ENCODE data around the gene TMED5. TPM values are rescaled to one million over a fixed set of nuclear protein-coding genes. Genes with fewer than 3 reads are reported as not detected.
"Not testable (repeated sequence)": the region's sequence is repeated elsewhere in the genome, so short reads cannot be mapped to it uniquely, and the experiment has no call there.

TMED5 gene
- total RNA-seq, 2 experiments from 2014 or later = 42.3 to 43.2 TPM

DNA sequence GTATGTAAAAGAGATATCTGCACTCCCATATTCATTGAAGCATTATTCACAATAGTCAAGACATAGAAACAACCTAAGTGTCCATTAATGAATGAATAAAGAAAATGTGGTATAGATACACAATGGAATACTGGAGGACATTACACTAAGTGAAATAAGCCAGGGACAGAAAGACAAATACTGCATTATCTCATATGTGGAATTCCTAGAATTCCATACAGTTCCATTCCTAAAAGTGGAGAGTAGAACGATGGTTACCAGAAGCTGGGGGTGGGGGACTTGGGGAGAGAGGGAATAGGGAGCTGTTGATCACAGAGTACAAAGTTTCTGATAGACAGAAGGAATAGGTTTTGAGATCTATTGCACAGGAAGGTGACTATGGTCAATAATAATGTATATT lies 7.4 kb downstream of the TMED5 start:
- no peak overlapping the region for H3K4me3 ChIP-seq (ENCODE audit: low read length)
- DNase-seq (no peak), ATAC-seq (ENCODE audit: poor library complexity) (no peak)
- peaks cover 35% of the 10 kb centered on the region for H3K4me1 ChIP-seq (ENCODE audit: insufficient read depth, low read length)
- intact Hi-C loops (cut with DNase I, micrococcal nuclease) = loop anchor here in 1 of 2 experiments (10.0 kb wide), 1 partner anchor 48 kb away; no protein-coding TSS in a partner anchor
- CTCF ChIA-PET = no interaction called here
- H3K4me3 Mint-ChIP-seq = peak overlapping the region; percentile 59
- H3K27ac ChIP-seq (ENCODE audit: low read depth in 1 of 2, low read length in 2 of 2) = no peak overlapping the region
- H3K27me3 ChIP-seq (ENCODE audit: control insufficient read depth in 1 of 2, insufficient read depth in 2 of 2, low read length in 2 of 2) = no peaks in the 10 kb centered on the region
- peaks cover 14% of the 10 kb centered on the region for H3K36me3 ChIP-seq (ENCODE audit: insufficient read depth, low read length)
- H3K27ac Mint-ChIP-seq = no peak overlapping the region
- peaks cover 72% of the 10 kb centered on the region for H3K4me1 Mint-ChIP-seq (ENCODE audit: low read depth)
- H3K9me3 Mint-ChIP-seq = no peaks in the 10 kb centered on the region
- peaks cover 4 to 14% of the 10 kb centered on the region in 2 experiments for H3K9me3 ChIP-seq (ENCODE audit: control insufficient read depth in 1 of 2, insufficient read depth in 1 of 2, low read length in 2 of 2)
- POLR2A ChIA-PET = interaction anchor here (1.0 kb wide), 1 partner anchor 8 kb away, joined by 4 read pairs; no protein-coding TSS in a partner anchor
- H3K27me3 Mint-ChIP-seq = no peaks in the 10 kb centered on the region
- H3K36me3 Mint-ChIP-seq (ENCODE audit: low read depth) = peaks cover 63% of the 10 kb centered on the region
- TF ChIP-seq, protein P1, sequence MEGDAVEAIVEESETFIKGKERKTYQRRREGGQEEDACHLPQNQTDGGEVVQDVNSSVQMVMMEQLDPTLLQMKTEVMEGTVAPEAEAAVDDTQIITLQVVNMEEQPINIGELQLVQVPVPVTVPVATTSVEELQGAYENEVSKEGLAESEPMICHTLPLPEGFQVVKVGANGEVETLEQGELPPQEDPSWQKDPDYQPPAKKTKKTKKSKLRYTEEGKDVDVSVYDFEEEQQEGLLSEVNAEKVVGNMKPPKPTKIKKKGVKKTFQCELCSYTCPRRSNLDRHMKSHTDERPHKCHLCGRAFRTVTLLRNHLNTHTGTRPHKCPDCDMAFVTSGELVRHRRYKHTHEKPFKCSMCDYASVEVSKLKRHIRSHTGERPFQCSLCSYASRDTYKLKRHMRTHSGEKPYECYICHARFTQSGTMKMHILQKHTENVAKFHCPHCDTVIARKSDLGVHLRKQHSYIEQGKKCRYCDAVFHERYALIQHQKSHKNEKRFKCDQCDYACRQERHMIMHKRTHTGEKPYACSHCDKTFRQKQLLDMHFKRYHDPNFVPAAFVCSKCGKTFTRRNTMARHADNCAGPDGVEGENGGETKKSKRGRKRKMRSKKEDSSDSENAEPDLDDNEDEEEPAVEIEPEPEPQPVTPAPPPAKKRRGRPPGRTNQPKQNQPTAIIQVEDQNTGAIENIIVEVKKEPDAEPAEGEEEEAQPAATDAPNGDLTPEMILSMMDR (IDR thresholded peaks at IDR 0.05) = no peak

GRCh38 chr1:93171549-93172034 lies 8.6 kb downstream of the TMED5 start:
- no peaks in the 10 kb centered on the region for H3K27me3 ChIP-seq (ENCODE audit: control insufficient read depth in 1 of 2, insufficient read depth in 2 of 2, low read length in 2 of 2)
- Mint-ChIP-seq H3K36me3 (ENCODE audit: low read depth) (peaks cover 73% of the 10 kb centered on the region), H3K9me3 (no peaks in the 10 kb centered on the region), H3K4me1 (ENCODE audit: low read depth) (peaks cover 77% of the 10 kb centered on the region), H3K4me3 (peak overlapping the region; percentile 81), H3K27ac (peak overlapping the region; percentile 45), H3K27me3 (no peaks in the 10 kb centered on the region)
- TF ChIP-seq, protein P1 (IDR thresholded peaks at IDR 0.05) = no peak
- DNase-seq (no peak), ATAC-seq (ENCODE audit: poor library complexity) (no peak)
- peak overlapping the region; percentile 2 for H3K4me3 ChIP-seq (ENCODE audit: low read length)
- H3K27ac ChIP-seq (ENCODE audit: low read depth in 1 of 2, low read length in 2 of 2) = no peak overlapping the region
- peaks cover 6 to 14% of the 10 kb centered on the region in 2 experiments for H3K9me3 ChIP-seq (ENCODE audit: control insufficient read depth in 1 of 2, insufficient read depth in 1 of 2, low read length in 2 of 2)
- intact Hi-C loops (cut with DNase I, micrococcal nuclease) = loop anchor here in 1 of 2 experiments (10.0 kb wide), 1 partner anchor 47 kb away; no protein-coding TSS in a partner anchor
- ChIA-PET CTCF (no interaction called here), POLR2A (no interaction called here)
- H3K4me1 ChIP-seq (ENCODE audit: insufficient read depth, low read length) = peaks cover 27% of the 10 kb centered on the region
- H3K36me3 ChIP-seq (ENCODE audit: insufficient read depth, low read length) = peaks cover 16% of the 10 kb centered on the region

DNA sequence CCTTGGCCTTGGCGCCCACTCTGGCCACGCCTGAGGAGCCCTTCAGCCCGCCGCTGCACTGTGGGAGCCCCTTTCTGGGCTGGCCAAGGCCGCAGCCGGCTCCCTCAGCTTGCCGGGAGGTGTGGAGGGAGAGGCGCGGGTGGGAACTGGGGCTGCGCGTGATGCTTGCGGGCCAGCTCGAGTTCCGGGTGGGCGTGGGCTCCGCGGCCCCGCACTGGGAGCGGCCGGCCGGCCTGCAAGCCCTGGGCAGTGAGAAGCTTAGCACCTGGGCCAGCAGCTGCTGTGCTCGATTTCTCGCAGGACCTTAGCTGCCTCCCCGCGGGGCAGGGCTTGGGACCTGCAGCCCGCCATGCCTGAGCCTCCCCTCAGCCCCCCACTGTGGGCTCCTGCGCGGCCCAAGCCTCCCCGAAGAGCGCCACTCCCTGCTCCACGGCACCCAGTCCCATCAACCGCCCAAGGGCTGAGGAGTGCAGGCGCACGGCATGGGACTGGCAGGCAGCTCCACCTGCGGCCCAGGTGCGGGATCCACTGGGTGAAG lies 10.0 kb downstream of the TMED5 start:
- peaks cover 76% of the 10 kb centered on the region for H3K36me3 Mint-ChIP-seq (ENCODE audit: low read depth)
- H3K4me3 ChIP-seq (ENCODE audit: low read length); DNase-seq; H3K27me3 ChIP-seq (ENCODE audit: control insufficient read depth in 1 of 2, insufficient read depth in 2 of 2, low read length in 2 of 2); H3K27me3 Mint-ChIP-seq; H3K9me3 Mint-ChIP-seq; H3K4me3 Mint-ChIP-seq; H3K27ac Mint-ChIP-seq; ATAC-seq (ENCODE audit: poor library complexity); H3K27ac ChIP-seq (ENCODE audit: low read depth in 1 of 2, low read length in 2 of 2): not testable (repeated sequence)
- peaks cover 75% of the 10 kb centered on the region for H3K4me1 Mint-ChIP-seq (ENCODE audit: low read depth)
- CTCF ChIA-PET = interaction anchor here (0.6 to 1.2 kb wide), 2 partner anchors 90 to 1305 kb away, joined by 3 to 4 read pairs; no protein-coding TSS in a partner anchor
- POLR2A ChIA-PET = interaction anchor here (0.6 to 0.9 kb wide), 2 partner anchors 91 to 235 kb away, joined by 3 to 5 read pairs; partner anchors contain the start of gene MTF2
- H3K4me1 ChIP-seq (ENCODE audit: insufficient read depth, low read length) = peaks cover 24% of the 10 kb centered on the region
- H3K9me3 ChIP-seq (ENCODE audit: control insufficient read depth in 1 of 2, insufficient read depth in 1 of 2, low read length in 2 of 2) = peaks cover 6 to 14% of the 10 kb centered on the region in 2 experiments
- H3K36me3 ChIP-seq (ENCODE audit: insufficient read depth, low read length) = peaks cover 16% of the 10 kb centered on the region
- intact Hi-C loops (cut with DNase I, micrococcal nuclease) = loop anchor here in 1 of 2 experiments (10.0 kb wide), 1 partner anchor 45 kb away; no protein-coding TSS in a partner anchor

Measured in CD4-positive, alpha-beta T cell (primary cell).